Fibroblast of villous mesenchyme (primary cell): Measurements from ENCODE around the gene SRCIN1. TPM values are rescaled to one million over a fixed set of nuclear protein-coding genes. Genes with fewer than 3 reads are reported as not detected.
"Not testable (repeated sequence)": the region's sequence is repeated elsewhere in the genome, so short reads cannot be mapped to it uniquely, and the experiment has no call there.

ENCODE experiments used
- DNase-seq: peaks from one replicate; pipeline ENCODE4 v3.0.0-alpha.2; 2010; ENCODE audit warnings: low read depth
- H3K4me3 ChIP-seq: 2 replicates; pipeline ENCODE4 v1.5.1; 2011; ENCODE audit warnings: low read depth, mild to moderate bottlenecking, low read length
- CTCF ChIP-seq: IDR thresholded peaks from 2 replicates; pipeline ENCODE4 v1.5.1; 2012; ENCODE audit warnings: low read depth, mild to moderate bottlenecking, low read length; ENCODE audit not compliant: insufficient read depth
- total RNA-seq: library from RNA; depleted of rRNA; stranded (reverse); fragments of >200 nt; gene quantifications from 2 replicates; pipeline ENCODE4 v1.2.3, GENCODE V29; 2012

The SRCIN1 gene
- total RNA-seq, 1 donor: not detected

DNA sequence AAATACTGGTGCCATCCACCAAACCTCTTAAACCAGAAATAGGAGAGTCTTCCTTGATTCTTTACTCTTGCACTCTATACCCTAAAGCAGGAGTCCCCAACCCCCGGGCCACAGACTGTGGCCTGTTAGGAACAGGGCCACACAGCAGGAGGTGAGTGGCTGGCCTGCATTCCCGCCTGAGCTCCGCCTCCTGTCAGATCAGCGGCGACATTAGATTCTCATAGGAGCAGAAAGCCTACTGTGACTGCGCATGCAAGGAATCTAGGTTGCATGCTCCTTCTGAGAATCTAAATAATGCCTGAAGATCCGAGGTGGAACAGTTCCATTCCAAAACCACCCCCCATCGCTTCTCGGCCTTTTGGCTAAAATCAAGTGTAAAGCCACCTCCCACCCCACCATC is 30.3 kb upstream of the SRCIN1 start:
- no peak overlapping the region for H3K4me3 ChIP-seq
- TF ChIP-seq CTCF: no peak
- DNase-seq: no peak

DNA sequence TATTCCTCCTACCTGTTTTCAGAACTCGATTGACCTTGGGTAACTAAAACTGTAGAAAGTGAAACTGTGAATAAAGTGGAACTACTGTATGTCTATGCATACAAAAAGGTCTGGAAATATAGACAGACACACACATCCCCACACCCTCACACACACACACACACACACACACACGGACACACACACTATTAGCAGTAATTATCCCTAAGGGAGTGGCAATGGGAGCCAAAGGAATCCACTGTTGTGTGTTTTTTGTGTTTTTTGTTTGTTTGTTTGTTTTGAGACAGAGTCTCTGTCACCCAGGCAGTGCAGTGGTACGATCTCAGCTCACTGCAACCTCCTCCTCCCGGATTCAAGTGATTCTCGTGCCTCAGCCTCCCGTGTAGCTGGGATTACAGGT is 26.6 kb upstream of the SRCIN1 start:
- TF ChIP-seq CTCF: no peak
- DNase-seq: no peak

GRCh38 chr17:38628441-38628840 is 22.7 kb upstream of the SRCIN1 start:
- TF ChIP-seq CTCF: no peak
- H3K4me3 ChIP-seq: no peak overlapping the region
- peak; percentile 9 for DNase-seq

More for the DNA sequence above, 26.6 kb upstream of the SRCIN1 start:
- no peak overlapping the region for H3K4me3 ChIP-seq

DNA sequence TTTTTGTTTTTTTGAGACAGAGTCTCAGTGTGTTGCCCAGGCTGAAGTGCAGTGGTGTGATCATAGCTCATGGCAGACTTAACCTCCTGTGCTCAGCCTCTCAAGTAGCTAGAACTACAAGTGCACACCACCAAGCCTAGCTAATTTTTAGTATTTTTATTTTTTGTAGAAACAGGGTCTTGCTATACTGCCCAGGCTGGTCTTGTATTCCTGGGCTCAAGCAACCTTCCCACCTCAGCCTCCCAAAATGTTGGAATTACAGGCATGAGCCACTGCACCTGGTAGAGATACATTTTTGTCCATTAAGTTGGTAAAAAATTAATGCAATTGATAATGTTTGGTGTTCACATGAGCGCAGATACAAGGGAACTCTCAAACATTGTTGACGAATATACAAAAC is 22.2 kb upstream of the SRCIN1 start:
- H3K4me3 ChIP-seq: no peak overlapping the region
- TF ChIP-seq CTCF: no peak
- no peak for DNase-seq

- DNase-seq, H3K4me3 ChIP-seq: not testable (repeated sequence)
Observed at GRCh38 chr17:38626606-38627226, 21.0 kb upstream of the SRCIN1 start.

DNA sequence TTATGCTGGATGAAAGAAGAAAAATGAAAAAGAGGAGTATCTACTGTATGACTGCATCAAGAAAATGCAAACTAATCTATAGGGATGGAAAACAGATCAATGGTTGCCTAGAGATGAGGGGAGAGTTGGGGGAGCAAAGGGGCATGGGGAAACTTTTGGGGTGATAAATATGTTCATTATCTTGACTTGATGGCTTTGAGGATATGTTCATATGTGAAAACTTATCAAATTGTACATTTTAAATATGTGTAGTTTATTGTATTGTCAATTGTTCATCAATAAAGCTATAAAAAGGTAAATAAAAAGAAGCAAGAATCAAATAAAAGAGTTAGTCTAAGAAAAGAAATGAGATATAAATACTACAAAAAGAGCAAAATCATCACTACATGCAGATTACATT is 19.7 kb upstream of the SRCIN1 start:
- no peak for TF ChIP-seq CTCF
- H3K4me3 ChIP-seq: no peak overlapping the region
- no peak for DNase-seq

DNA sequence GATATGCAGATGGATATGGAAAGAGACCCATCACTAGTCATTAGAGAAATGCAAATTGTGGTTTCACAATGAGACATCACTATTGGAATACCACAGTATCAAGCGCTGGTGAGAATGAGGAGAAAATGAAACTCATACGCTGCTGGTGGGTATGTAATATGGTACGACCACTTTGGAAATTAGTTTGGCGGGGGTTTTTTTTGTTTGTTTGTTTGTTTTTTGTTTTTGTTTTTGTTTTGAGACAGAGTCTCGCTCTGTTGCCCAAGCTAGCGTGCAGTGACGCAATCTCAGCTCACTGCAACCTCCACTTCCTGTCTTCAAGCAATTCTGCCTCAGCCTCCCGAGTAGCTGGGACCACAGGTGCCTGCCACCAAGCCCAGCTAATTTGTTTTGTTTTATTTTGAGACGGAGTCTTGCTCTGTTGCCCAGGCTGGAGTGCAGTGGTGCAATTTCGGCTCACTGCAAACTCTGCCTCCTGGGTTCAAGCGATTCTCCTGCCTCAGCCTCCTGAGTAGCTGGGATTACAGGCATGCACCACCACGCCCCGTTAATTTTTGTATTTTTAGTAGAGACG is 19.1 kb upstream of the SRCIN1 start:
- H3K4me3 ChIP-seq, DNase-seq: not testable (repeated sequence)

DNA sequence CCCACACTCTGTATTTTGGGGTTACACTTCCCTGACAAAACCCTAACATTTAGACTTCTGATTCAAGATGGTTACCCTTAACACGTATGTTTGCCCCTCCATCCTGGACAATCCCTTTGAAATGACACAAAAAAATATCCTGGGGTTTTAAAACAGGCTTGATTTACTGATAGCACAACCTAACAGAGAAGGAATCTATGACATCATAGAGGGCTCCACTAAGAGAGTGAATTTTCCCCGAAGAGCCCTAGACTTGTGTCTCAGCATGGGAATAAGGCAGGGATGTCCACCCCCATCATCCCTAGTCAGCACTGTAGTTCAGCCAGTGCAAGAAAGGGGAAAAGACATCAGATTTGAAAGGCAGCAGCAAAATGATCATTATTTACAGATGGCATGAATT is 15.8 kb upstream of the SRCIN1 start:
- no peak for TF ChIP-seq CTCF
- DNase-seq: no peak
- H3K4me3 ChIP-seq: no peak overlapping the region
